Panc1 (cell line): ENCODE results near the gene IRF8. TPM values are rescaled to one million over a fixed set of nuclear protein-coding genes. Genes with fewer than 3 reads are reported as not detected.

ENCODE experiments used
- ATAC-seq: fragments of 200-7000 bp; cut with Tn5 transposase; 2 replicates; pipeline ENCODE4 v1.9.1; 2020; ENCODE audit warnings: mild to moderate bottlenecking, moderate library complexity
- BruUV-seq: library from RNA; stranded (reverse); fragments of 400-500 nt; replicated peaks from 2 replicates; lab custom pipeline; 2021; lab: Mats Ljungman, UMichigan
- CTCF ChIA-PET: fragments of 300-600 bp; sonication (Branson Sonifier 250); formaldehyde crosslinking; loops from one replicate; lab custom pipeline; 2022; ENCODE audit warnings: antibody characterized with exemption; lab: Charles Lee
- POLR2A ChIA-PET: fragments of 300-600 bp; sonication (Branson Sonifier 250); formaldehyde crosslinking; loops from one replicate; lab custom pipeline; 2022; ENCODE audit warnings: antibody characterized with exemption; lab: Charles Lee
- DNase-seq: peaks from one replicate; pipeline ENCODE4 v3.0.0-alpha.2; 2010; ENCODE audit warnings: low read depth, low spot score
- H3K27ac ChIP-seq: 2 replicates; pipeline ENCODE4 v1.5.1; 2011; ENCODE audit warnings: mild to moderate bottlenecking, low read length, inconsistent platforms
- H3K27me3 ChIP-seq: fragments of 200-500 bp; sonication (Bioruptor generic); 2 replicates; pipeline ENCODE4 v1.6.0; 2014; ENCODE audit warnings: low read length, inconsistent platforms; ENCODE audit not compliant: control insufficient read depth, insufficient read depth
- H3K36me3 ChIP-seq: fragments of 200-500 bp; sonication (Bioruptor generic); 2 replicates; pipeline ENCODE4 v1.5.1; 2014; ENCODE audit warnings: inconsistent platforms, mild to moderate bottlenecking, low read length, moderate library complexity; ENCODE audit not compliant: control insufficient read depth, insufficient read depth
- H3K4me1 ChIP-seq: 2 replicates; pipeline ENCODE4 v1.5.1; 2011; ENCODE audit warnings: inconsistent platforms, mild to moderate bottlenecking, low read length, moderate library complexity; ENCODE audit not compliant: control insufficient read depth, insufficient read depth
- H3K4me3 ChIP-seq, 2 experiments: 2 replicates each; pipeline ENCODE4 v1.5.1; 2011 to 2012; ENCODE audit warnings: low read depth in 2 of 2, low read length in 2 of 2, mild to moderate bottlenecking in 2 of 2, inconsistent platforms in 1 of 2, moderate library complexity in 1 of 2
- H3K9me3 ChIP-seq: fragments of 200-500 bp; sonication (Bioruptor generic); 2 replicates; pipeline ENCODE4 v1.5.1; 2014; ENCODE audit warnings: low read depth, mild to moderate bottlenecking, inconsistent platforms, low read length, moderate library complexity; ENCODE audit not compliant: control insufficient read depth, insufficient read depth
- POLR2AphosphoS5 ChIP-seq: IDR thresholded peaks from 2 replicates; pipeline ENCODE4 v1.6.1; 2012; ENCODE audit warnings: mild to moderate bottlenecking, low read depth, low read length, moderate library complexity
- SIN3A ChIP-seq: IDR thresholded peaks from 2 replicates; pipeline ENCODE4 v1.6.1; 2012; ENCODE audit warnings: low read depth, mild to moderate bottlenecking, low read length, moderate library complexity, borderline replicate concordance; ENCODE audit not compliant: insufficient read depth
- TCF7L2 ChIP-seq: IDR thresholded peaks from 2 replicates; pipeline ENCODE4 v1.6.1; 2011; ENCODE audit warnings: mild to moderate bottlenecking, low read depth, low read length, inconsistent platforms
- in situ Hi-C: cut with HindIII; loops from 2 replicates; pipeline ENCODE4 v1.10.0; 2016; ENCODE audit warnings: low sequenced_read_pairs, low pct_unique_long_range_greater_than_20kb
- intact Hi-C: fragments of 100-400 bp; cut with micrococcal nuclease; formaldehyde crosslinking; loops from one replicate; pipeline ENCODE4 v1.10.0; 2022; ENCODE audit not compliant: unreplicated experiment
- total RNA-seq: library from RNA; stranded (reverse); gene quantifications from one replicate; pipeline ENCODE4 v1.2.1, GENCODE V29; 2021; ENCODE audit not compliant: unreplicated experiment
- TF ChIP-seq, protein P1 (sequence below), 2 experiments: IDR thresholded peaks; 2 replicates each; pipeline ENCODE4 v1.6.1; 2011 to 2012; ENCODE audit warnings: low read depth in 2 of 2, control low read depth in 1 of 2, low read length in 1 of 2, mild to moderate bottlenecking in 1 of 2, moderate library complexity in 1 of 2; ENCODE audit not compliant: insufficient read depth in 1 of 2
- TF ChIP-seq, protein P2 (sequence below): fragments of 450-650 bp; IDR thresholded peaks from 2 replicates; pipeline ENCODE4 v1.5.1; 2017; ENCODE audit warnings: mild to moderate bottlenecking

The IRF8 gene
- total RNA-seq, 1 experiment from 2014 or later = 0.62 TPM

DNA sequence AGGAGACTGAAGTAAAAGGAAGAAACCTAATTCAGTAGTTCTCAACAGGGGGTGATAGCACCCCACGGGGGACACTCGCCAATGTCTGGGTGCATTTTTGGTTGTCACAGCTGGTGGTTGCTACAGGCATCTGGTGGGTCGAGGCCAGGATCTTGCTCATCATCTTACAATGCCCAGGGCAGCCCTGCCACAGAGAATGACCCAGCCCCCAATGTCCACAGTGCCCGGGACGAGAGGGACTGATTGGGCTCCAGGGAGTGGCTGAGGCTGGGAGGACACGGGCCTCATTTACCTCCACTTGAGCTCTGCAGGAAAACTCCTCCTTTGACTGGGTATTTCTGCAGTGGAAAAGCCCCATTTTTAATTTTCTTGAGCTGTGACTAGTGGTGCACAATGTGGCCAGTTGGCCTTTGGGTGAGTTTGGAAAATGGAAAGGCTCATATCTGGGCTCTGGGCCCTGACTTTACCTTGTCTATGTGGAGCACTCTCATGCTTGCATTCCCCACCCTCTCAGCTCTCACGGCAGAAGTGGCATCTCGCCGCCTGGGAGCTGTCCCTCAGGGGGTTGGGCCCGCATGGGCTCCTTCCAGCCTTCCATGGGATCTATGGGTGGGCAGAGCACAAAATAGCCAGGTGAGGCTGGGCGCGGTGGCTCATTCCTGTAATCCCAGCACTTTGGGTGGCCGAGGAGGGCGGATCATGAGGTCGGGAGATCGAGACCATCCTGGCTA, 37.7 kb upstream of the IRF8 start:
- Histone ChIP-seq H3K4me3 (no peak overlapping the region), H3K27me3 (no peaks in the 10 kb centered on the region; the same call in 1 of the 2 replicates), H3K36me3 (no peaks in the 10 kb centered on the region), H3K4me1 (no peaks in the 10 kb centered on the region), H3K9me3 (no peaks in the 10 kb centered on the region), H3K27ac (no peak overlapping the region)
- TF ChIP-seq, protein P1, sequence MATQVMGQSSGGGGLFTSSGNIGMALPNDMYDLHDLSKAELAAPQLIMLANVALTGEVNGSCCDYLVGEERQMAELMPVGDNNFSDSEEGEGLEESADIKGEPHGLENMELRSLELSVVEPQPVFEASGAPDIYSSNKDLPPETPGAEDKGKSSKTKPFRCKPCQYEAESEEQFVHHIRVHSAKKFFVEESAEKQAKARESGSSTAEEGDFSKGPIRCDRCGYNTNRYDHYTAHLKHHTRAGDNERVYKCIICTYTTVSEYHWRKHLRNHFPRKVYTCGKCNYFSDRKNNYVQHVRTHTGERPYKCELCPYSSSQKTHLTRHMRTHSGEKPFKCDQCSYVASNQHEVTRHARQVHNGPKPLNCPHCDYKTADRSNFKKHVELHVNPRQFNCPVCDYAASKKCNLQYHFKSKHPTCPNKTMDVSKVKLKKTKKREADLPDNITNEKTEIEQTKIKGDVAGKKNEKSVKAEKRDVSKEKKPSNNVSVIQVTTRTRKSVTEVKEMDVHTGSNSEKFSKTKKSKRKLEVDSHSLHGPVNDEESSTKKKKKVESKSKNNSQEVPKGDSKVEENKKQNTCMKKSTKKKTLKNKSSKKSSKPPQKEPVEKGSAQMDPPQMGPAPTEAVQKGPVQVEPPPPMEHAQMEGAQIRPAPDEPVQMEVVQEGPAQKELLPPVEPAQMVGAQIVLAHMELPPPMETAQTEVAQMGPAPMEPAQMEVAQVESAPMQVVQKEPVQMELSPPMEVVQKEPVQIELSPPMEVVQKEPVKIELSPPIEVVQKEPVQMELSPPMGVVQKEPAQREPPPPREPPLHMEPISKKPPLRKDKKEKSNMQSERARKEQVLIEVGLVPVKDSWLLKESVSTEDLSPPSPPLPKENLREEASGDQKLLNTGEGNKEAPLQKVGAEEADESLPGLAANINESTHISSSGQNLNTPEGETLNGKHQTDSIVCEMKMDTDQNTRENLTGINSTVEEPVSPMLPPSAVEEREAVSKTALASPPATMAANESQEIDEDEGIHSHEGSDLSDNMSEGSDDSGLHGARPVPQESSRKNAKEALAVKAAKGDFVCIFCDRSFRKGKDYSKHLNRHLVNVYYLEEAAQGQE (IDR thresholded peaks at IDR 0.05; ENCODE audit: insufficient read depth in 1 of 2, low read depth in 2 of 2, low read length in 1 of 2) = no peak
- no TSS peak for BruUV-seq
- in situ Hi-C loops = no loop called here
- ChIA-PET CTCF (no interaction called here), POLR2A (no interaction called here)
- intact Hi-C loops = no loop called here
- no peak for ATAC-seq
- no peak for DNase-seq

DNA sequence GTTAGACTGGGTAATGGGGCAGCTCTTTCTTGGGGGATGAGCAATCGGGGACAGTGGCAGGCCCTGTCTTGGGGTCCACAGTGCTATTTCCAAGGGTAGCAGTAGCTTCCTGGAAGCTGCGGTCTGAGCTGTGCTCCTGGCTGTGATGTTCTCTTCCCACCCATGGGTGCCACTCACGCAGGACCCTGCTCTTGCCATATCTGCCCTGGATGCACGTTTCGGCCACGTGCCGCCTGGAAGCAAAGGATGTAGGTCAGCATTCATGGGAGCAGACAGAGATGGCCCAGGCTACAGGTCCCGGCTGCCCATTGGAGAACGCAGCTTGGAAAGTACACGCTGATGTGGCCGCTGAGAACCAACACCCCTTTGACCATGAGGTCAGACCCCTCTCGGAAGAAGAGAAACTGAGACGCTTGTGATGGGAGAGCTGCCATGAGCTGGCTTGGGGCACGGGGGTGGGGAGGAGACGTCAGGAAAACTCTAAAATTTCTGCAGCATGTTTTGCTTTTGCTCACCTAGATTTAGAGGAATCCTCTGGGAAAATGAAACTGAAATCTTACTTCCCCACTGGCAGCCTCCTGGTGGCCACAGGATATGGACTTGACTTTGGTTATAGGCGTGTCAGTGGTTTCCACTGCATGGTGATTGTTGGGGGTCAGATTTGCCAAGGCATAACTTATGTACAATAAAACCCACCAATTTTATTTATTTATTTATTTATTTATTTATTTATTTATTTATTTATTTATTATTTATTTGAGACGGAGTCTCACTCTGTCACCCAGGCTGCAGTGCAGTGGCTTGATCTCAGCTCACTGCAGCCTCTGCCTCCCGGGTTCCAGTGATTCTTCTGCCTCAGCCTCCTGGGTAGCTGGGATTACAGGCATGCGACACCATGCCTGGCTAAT, 36.2 kb upstream of the IRF8 start:
- TF ChIP-seq TCF7L2 (no peak), SIN3A (no peak), POLR2AphosphoS5 (no peak)
- TF ChIP-seq, protein P2, sequence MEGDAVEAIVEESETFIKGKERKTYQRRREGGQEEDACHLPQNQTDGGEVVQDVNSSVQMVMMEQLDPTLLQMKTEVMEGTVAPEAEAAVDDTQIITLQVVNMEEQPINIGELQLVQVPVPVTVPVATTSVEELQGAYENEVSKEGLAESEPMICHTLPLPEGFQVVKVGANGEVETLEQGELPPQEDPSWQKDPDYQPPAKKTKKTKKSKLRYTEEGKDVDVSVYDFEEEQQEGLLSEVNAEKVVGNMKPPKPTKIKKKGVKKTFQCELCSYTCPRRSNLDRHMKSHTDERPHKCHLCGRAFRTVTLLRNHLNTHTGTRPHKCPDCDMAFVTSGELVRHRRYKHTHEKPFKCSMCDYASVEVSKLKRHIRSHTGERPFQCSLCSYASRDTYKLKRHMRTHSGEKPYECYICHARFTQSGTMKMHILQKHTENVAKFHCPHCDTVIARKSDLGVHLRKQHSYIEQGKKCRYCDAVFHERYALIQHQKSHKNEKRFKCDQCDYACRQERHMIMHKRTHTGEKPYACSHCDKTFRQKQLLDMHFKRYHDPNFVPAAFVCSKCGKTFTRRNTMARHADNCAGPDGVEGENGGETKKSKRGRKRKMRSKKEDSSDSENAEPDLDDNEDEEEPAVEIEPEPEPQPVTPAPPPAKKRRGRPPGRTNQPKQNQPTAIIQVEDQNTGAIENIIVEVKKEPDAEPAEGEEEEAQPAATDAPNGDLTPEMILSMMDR = no peak
- TF ChIP-seq, protein P1 (IDR thresholded peaks at IDR 0.05; ENCODE audit: insufficient read depth in 1 of 2, low read depth in 2 of 2, low read length in 1 of 2) = no peak
- ChIA-PET POLR2A (interaction anchor here (0.7 kb wide), 1 partner anchor 615 kb away, joined by 9 read pairs; no protein-coding TSS in a partner anchor), CTCF (no interaction called here)
- Histone ChIP-seq H3K9me3 (no peaks in the 10 kb centered on the region), H3K4me1 (no peaks in the 10 kb centered on the region), H3K27me3 (no peaks in the 10 kb centered on the region; the same call in 1 of the 2 replicates), H3K4me3 (no peak overlapping the region), H3K27ac (no peak overlapping the region), H3K36me3 (no peaks in the 10 kb centered on the region)
- no peak for DNase-seq
- in situ Hi-C loops (no loop called here), intact Hi-C loops (no loop called here)
- BruUV-seq = no TSS peak
- no peak for ATAC-seq
